ENCODE measurements around the gene EXTL1. TPM values are rescaled to one million over a fixed set of nuclear protein-coding genes. Genes with fewer than 3 reads are reported as not detected.

The EXTL1 gene
- total and polyA plus RNA-seq, 2 donors (not counting 3 experiments of a cell fraction or from before 2014, with no cell fraction given) = not detected

DNA sequence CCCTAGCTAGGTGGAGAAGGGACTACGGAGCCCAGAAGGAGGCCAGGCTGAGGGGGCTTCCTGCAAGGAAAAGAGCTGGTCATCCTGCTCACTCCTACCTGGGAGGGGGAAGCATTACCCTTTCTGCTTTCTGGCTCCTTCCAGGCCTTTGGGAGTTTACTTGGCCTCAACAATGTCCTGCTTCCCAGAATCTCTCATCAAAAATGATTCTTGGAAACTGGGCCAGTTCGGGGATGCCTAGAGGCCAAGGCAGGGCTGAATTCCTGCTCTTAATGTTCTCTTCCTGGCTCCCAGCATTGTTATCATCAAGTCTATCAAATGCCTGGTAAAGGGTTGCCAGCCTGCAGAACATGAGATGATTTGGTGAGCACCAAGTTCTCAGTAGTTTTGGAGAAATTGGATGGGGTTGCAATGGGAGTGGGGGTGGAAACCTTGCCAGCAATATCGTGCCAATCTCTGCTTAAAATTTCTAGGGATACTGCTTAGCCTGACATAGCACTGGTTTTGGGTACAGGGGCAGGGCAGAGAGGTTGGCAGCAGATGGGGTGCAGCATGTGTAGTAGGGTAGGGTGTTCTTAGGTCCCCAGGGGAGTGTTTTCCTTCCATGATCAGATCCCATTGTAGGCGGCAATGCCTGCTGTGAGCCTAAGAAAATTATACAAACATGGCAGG lies 16.0 kb upstream of the EXTL1 start:
- no peaks in the 10 kb centered on the region for H4K20me1 ChIP-seq (replicated peaks; ENCODE audit: control insufficient read depth, extremely low read depth, insufficient read depth, low read length)
- peaks cover 3 to 5% of the 10 kb centered on the region in 2 experiments for H3K27me3 ChIP-seq (ENCODE audit: control insufficient read depth in 2 of 2, insufficient read depth in 2 of 2, low read length in 2 of 2)
- H3K4me3 ChIP-seq (replicated peaks in 1 of 3; ENCODE audit: insufficient read depth in 1 of 3, low read depth in 1 of 3, low read length in 3 of 3) = no peak overlapping the region
- ChIA-PET POLR2A (no interaction called here), CTCF (interaction anchor here (1.0 to 2.7 kb wide), 3 partner anchors 110 to 412 kb away, joined by 3 to 13 read pairs (median 4); no protein-coding TSS in a partner anchor)
- H3K4me1 ChIP-seq (ENCODE audit: control insufficient read depth, extremely low read depth, insufficient read depth, low read length) = no peaks in the 10 kb centered on the region
- FAIRE-seq = no peak
- TF ChIP-seq POLR2AphosphoS5 (IDR thresholded peaks at IDR 0.05; ENCODE audit: insufficient read depth, low read depth, low read length) = no peak
- TF ChIP-seq POLR2A (IDR thresholded peaks at IDR 0.05; ENCODE audit: low read depth, low read length) = no peak
- TF ChIP-seq, protein P1, sequence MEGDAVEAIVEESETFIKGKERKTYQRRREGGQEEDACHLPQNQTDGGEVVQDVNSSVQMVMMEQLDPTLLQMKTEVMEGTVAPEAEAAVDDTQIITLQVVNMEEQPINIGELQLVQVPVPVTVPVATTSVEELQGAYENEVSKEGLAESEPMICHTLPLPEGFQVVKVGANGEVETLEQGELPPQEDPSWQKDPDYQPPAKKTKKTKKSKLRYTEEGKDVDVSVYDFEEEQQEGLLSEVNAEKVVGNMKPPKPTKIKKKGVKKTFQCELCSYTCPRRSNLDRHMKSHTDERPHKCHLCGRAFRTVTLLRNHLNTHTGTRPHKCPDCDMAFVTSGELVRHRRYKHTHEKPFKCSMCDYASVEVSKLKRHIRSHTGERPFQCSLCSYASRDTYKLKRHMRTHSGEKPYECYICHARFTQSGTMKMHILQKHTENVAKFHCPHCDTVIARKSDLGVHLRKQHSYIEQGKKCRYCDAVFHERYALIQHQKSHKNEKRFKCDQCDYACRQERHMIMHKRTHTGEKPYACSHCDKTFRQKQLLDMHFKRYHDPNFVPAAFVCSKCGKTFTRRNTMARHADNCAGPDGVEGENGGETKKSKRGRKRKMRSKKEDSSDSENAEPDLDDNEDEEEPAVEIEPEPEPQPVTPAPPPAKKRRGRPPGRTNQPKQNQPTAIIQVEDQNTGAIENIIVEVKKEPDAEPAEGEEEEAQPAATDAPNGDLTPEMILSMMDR (IDR thresholded peaks at IDR 0.05; ENCODE audit: extremely low read depth in 1 of 2, insufficient read depth in 1 of 2, low read depth in 1 of 2, low read length in 2 of 2) = no peak
- no peak for TF ChIP-seq EZH2 (IDR thresholded peaks at IDR 0.05; ENCODE audit: borderline replicate concordance, low read depth, low read length, severe bottlenecking)
- no peak for TF ChIP-seq FOS (IDR thresholded peaks at IDR 0.05; ENCODE audit: borderline replicate concordance, insufficient read depth, low read length)
- TF ChIP-seq, protein P2, sequence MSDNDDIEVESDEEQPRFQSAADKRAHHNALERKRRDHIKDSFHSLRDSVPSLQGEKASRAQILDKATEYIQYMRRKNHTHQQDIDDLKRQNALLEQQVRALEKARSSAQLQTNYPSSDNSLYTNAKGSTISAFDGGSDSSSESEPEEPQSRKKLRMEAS (IDR thresholded peaks at IDR 0.05; ENCODE audit: insufficient read depth, insufficient read length) = no peak
- TF ChIP-seq JUN (IDR thresholded peaks at IDR 0.05; ENCODE audit: borderline replicate concordance, insufficient read depth, insufficient read length, low read depth) = no peak
- no peak for TF ChIP-seq GATA2 (IDR thresholded peaks at IDR 0.05; ENCODE audit: insufficient read depth, insufficient read length, low read depth, low read length)
- TF ChIP-seq MYC (IDR thresholded peaks at IDR 0.05; ENCODE audit: low read depth, low read length) = no peak
- no peaks in the 10 kb centered on the region for H3K79me2 ChIP-seq (ENCODE audit: control insufficient read depth, insufficient read depth, low read length)
- no peaks in the 10 kb centered on the region for H3K36me3 ChIP-seq (ENCODE audit: control insufficient read depth in 2 of 2, extremely low read depth in 1 of 2, insufficient read depth in 2 of 2, low read length in 2 of 2)
- no peak overlapping the region for H3K9ac ChIP-seq (replicated peaks; ENCODE audit: extremely low read depth, insufficient read depth, low read length)
- no peaks in the 10 kb centered on the region for H3K9me1 ChIP-seq (replicated peaks; ENCODE audit: control insufficient read depth, extremely low read depth, insufficient read depth, low read length)
- dilution Hi-C loops (cut with MboI; ENCODE audit: extremely low pct_ligation_motif_present, low sequenced_read_pairs) (no loop called here), intact Hi-C loops (cut with micrococcal nuclease) (no loop called here)
- no peaks in the 10 kb centered on the region for H3K9me3 ChIP-seq (replicated peaks; ENCODE audit: control insufficient read depth, insufficient read depth, low read length)
- H2AFZ ChIP-seq (ENCODE audit: low read depth, low read length) = no peak overlapping the region
- no peak for DNase-seq (ENCODE audit: low read depth, low spot score)
- BruUV-seq (replicated peaks) = no TSS peak
- H3K27ac ChIP-seq (ENCODE audit: insufficient read depth, low read depth, low read length) = no peak overlapping the region
- no peak overlapping the region for H3K4me2 ChIP-seq (ENCODE audit: insufficient read depth, low read length)
